A549 (cell line): Measurements from ENCODE around the gene LCNL1. TPM values are rescaled to one million over a fixed set of nuclear protein-coding genes. Genes with fewer than 3 reads are reported as not detected.

ENCODE experiments used
- BHLHE40 ChIP-seq: IDR thresholded peaks from 2 replicates; pipeline ENCODE4 v1.6.1; 2012; ENCODE audit warnings: low read depth, low read length, inconsistent platforms
- CBX8 ChIP-seq: fragments of 200-600 bp; sonication (generic); IDR thresholded peaks from 2 replicates; pipeline ENCODE4 v1.6.1; 2016
- CHD4 ChIP-seq: fragments of 200-600 bp; sonication (generic); IDR thresholded peaks from 2 replicates; pipeline ENCODE4 v1.6.1; 2016; ENCODE audit warnings: antibody characterized with exemption, mild to moderate bottlenecking, borderline replicate concordance
- EHF ChIP-seq: fragments of 250-450 bp; sonication (Bioruptor Pico); IDR thresholded peaks from 2 replicates; pipeline ENCODE4 v1.5.0; 2020; ENCODE audit warnings: mild to moderate bottlenecking
- FOXS1 ChIP-seq: fragments of 250-450 bp; sonication (Bioruptor Pico); IDR thresholded peaks from 2 replicates; pipeline ENCODE4 v1.5.0; 2020; ENCODE audit warnings: mild to moderate bottlenecking, moderate library complexity
- GATA3 ChIP-seq: IDR thresholded peaks from 2 replicates; pipeline ENCODE4 v1.6.1; 2012; ENCODE audit warnings: borderline replicate concordance
- HDAC2 ChIP-seq: fragments of 200-600 bp; sonication (generic); IDR thresholded peaks from 2 replicates; pipeline ENCODE4 v1.6.1; 2016
- HEYL ChIP-seq: fragments of 250-450 bp; sonication (Bioruptor Pico); IDR thresholded peaks from 2 replicates; pipeline ENCODE4 v1.8.0; 2021; ENCODE audit warnings: mild to moderate bottlenecking, moderate library complexity
- HOXB13 ChIP-seq: fragments of 250-450 bp; sonication (Bioruptor Pico); IDR thresholded peaks from 2 replicates; pipeline ENCODE4 v1.5.0; 2020; ENCODE audit warnings: low read depth, mild to moderate bottlenecking, moderate library complexity
- JUN ChIP-seq, 2 experiments: fragments of >200 bp; sonication (Bioruptor Twin); formaldehyde crosslinking; IDR thresholded peaks; 2 replicates in 1 of 2; 3 replicates in 1 of 2; pipeline ENCODE4 v1.6.1; 2016 to 2017
- MYC ChIP-seq: IDR thresholded peaks from 2 replicates; pipeline ENCODE4 v1.6.1; 2012; ENCODE audit warnings: mild to moderate bottlenecking, inconsistent platforms, low read length, improper control_type of control experiment, borderline replicate concordance
- POLR2AphosphoS2 ChIP-seq: conservative IDR thresholded peaks from 2 replicates; pipeline ENCODE4 v1.6.1; 2012; ENCODE audit warnings: low read length, improper control_type of control experiment, inconsistent platforms
- RAD21 ChIP-seq, 2 experiments: fragments of >200 bp in 1 of 2; sonication (Bioruptor Twin) in 1 of 2; formaldehyde crosslinking in 1 of 2; IDR thresholded peaks in 1 of 2; conservative IDR thresholded peaks in 1 of 2; 2 replicates in 1 of 2; 3 replicates in 1 of 2; pipeline ENCODE4 v1.6.1; 2012 to 2018; ENCODE audit warnings: inconsistent platforms in 1 of 2
- RCOR1 ChIP-seq: fragments of 150-350 bp; IDR thresholded peaks from 2 replicates; pipeline ENCODE4 v1.6.1; 2014; ENCODE audit warnings: antibody characterized with exemption, low read length, low read depth
- RFX5 ChIP-seq: fragments of 450-650 bp; IDR thresholded peaks from 2 replicates; pipeline ENCODE4 v1.7.1; 2014; ENCODE audit warnings: antibody characterized with exemption, mild to moderate bottlenecking, moderate library complexity
- RNF2 ChIP-seq: fragments of 200-600 bp; sonication (generic); IDR thresholded peaks from 2 replicates; pipeline ENCODE4 v1.6.1; 2016; ENCODE audit warnings: low read depth, mild to moderate bottlenecking, antibody characterized with exemption, moderate library complexity, borderline replicate concordance
- SMC3 ChIP-seq: fragments of >200 bp; sonication (Bioruptor Twin); formaldehyde crosslinking; IDR thresholded peaks from 3 replicates; pipeline ENCODE4 v1.6.1; 2018; ENCODE audit warnings: inconsistent platforms
- SREBF2 ChIP-seq: fragments of 450-650 bp; IDR thresholded peaks from 2 replicates; pipeline ENCODE4 v1.6.1; 2014; ENCODE audit warnings: mild to moderate bottlenecking, moderate library complexity
- TFCP2L1 ChIP-seq: fragments of 250-450 bp; sonication (Bioruptor Pico); IDR thresholded peaks from 2 replicates; pipeline ENCODE4 v1.5.0; 2021; ENCODE audit warnings: mild to moderate bottlenecking
- TP53 ChIP-seq: fragments of 250-450 bp; sonication (Bioruptor Pico); IDR thresholded peaks from 2 replicates; pipeline ENCODE4 v1.5.0; 2021; ENCODE audit warnings: mild to moderate bottlenecking, moderate library complexity
- ZC3H11A ChIP-seq: fragments of 450-650 bp; IDR thresholded peaks from 2 replicates; pipeline ENCODE4 v1.6.1; 2014; ENCODE audit warnings: antibody characterized with exemption, mild to moderate bottlenecking
- ZFP36 ChIP-seq: fragments of 450-650 bp; IDR thresholded peaks from 2 replicates; pipeline ENCODE4 v1.6.1; 2014; ENCODE audit warnings: borderline replicate concordance; ENCODE audit not compliant: partially characterized antibody
- ZSCAN20 ChIP-seq: fragments of 250-450 bp; sonication (Bioruptor Pico); IDR thresholded peaks from 2 replicates; pipeline ENCODE4 v1.8.0; 2022; ENCODE audit warnings: mild to moderate bottlenecking, moderate library complexity
- polyA plus RNA-seq, 4 experiments: library from polyadenylated mRNA; depleted of rRNA in 3 of 4; stranded (reverse); fragments of >200 nt; fragmentation: RNase III in 1 of 4; extraction: RNeasy Plus Mini Kit Qiagen cat#74134 plus additional on column Dnase treatment in 1 of 4; gene quantifications; 2 replicates in 3 of 4; 3 replicates in 1 of 4; pipeline ENCODE4 v1.2.3, GENCODE V29; 2011 to 2017
- TF ChIP-seq, protein P1 (sequence below): fragments of >200 bp; sonication (Bioruptor Twin); formaldehyde crosslinking; IDR thresholded peaks from 3 replicates; pipeline ENCODE4 v1.5.1; 2016
- TF ChIP-seq, protein P2 (sequence below): fragments of 450-650 bp; IDR thresholded peaks from 2 replicates; pipeline ENCODE4 v1.6.1; 2014; ENCODE audit warnings: antibody characterized with exemption

Gene LCNL1
- polyA plus RNA-seq, 2 of the 4 experiments (the other 2 are of a cell fraction) = 0.08 to 0.19 TPM

DNA sequence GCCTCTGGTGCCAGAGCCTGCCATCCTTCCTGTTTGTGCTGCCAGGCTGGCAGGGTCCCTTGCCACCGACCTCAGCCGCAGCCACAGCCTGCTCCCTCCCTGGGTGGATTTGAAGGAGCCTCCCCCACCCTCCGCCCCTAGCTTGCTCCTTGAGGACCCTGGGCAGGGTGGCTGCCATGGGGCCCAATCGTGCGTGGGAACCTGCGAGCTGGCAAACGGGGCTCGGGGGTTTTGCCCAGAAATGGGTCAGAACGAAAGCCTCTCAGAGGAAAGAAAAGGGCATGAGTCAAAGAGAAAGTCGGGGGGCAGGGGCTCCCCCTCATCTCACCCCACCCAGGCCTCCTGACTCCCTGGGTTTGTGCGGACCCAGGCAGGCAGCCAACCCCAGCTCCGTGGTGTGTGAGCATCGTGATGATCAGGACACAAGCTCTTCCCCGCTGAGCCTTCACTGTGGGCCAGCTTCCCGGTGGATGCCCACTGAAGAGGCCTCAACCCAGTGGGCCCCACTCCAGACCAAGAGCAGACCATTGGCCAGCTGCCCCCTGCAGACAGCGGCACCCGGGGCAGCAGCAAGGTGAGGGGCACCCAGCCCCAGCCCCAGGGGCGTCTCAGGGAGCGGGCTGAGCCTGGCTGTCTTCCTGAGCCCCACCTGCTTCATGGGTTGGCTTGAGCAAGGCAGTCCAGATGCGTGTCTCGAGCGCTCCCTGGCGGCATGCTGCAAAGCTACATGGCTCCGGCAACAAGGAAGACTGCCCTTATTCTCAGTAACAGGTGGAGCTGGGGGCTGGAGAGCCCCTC is 52.1 kb downstream of the LCNL1 start (continued):
- TF ChIP-seq, protein P1, sequence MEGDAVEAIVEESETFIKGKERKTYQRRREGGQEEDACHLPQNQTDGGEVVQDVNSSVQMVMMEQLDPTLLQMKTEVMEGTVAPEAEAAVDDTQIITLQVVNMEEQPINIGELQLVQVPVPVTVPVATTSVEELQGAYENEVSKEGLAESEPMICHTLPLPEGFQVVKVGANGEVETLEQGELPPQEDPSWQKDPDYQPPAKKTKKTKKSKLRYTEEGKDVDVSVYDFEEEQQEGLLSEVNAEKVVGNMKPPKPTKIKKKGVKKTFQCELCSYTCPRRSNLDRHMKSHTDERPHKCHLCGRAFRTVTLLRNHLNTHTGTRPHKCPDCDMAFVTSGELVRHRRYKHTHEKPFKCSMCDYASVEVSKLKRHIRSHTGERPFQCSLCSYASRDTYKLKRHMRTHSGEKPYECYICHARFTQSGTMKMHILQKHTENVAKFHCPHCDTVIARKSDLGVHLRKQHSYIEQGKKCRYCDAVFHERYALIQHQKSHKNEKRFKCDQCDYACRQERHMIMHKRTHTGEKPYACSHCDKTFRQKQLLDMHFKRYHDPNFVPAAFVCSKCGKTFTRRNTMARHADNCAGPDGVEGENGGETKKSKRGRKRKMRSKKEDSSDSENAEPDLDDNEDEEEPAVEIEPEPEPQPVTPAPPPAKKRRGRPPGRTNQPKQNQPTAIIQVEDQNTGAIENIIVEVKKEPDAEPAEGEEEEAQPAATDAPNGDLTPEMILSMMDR = peak; percentile 86
- TF ChIP-seq RAD21 (conservative IDR thresholded peaks at IDR 0.05 in 1 of 2, IDR thresholded peaks at IDR 0.05 in 1 of 2) (peak; percentile 82 to 92), RCOR1 (no peak), RFX5 (no peak), HEYL (CRISPR knock-in tag) (no peak), TFCP2L1 (no peak), HOXB13 (CRISPR knock-in tag) (no peak), SMC3 (peak; percentile 83), TP53 (no peak), ZC3H11A (no peak), RNF2 (no peak), HDAC2 (no peak), POLR2AphosphoS2 (no peak), FOXS1 (no peak), EHF (no peak), ZSCAN20 (no peak), CHD4 (no peak), CBX8 (no peak), MYC (no peak), ZFP36 (no peak), BHLHE40 (no peak), GATA3 (no peak), JUN (IDR thresholded peaks at IDR 0.05) (peak in 1 of 2 experiments; percentile 28; a peak in 1 of 5 replicates), SREBF2 (no peak)
- TF ChIP-seq, protein P2, sequence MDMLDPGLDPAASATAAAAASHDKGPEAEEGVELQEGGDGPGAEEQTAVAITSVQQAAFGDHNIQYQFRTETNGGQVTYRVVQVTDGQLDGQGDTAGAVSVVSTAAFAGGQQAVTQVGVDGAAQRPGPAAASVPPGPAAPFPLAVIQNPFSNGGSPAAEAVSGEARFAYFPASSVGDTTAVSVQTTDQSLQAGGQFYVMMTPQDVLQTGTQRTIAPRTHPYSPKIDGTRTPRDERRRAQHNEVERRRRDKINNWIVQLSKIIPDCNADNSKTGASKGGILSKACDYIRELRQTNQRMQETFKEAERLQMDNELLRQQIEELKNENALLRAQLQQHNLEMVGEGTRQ = no peak

Other genes with a start within 250 kb of the LCNL1 start
Only the 30 nearest of the 38 such genes appear.
- 0.10 and 0.24 TPM in 2 replicates for gene LCN15, start 218.5 kb upstream of the LCNL1 start, polyA plus RNA-seq (2011; rRNA removed)
- gene LCN15, start 218.5 kb upstream of the LCNL1 start, polyA plus RNA-seq (2017; fragmentation: RNase III; extraction: RNeasy Plus Mini Kit Qiagen cat#74134 plus additional on column Dnase treatment) = 0.07 to 0.09 TPM in 2 of 3 replicates, not detected in the other
- gene TMEM141, start 191.6 kb upstream of the LCNL1 start, polyA plus RNA-seq (2011; rRNA removed) = 64.5 and 78.0 TPM in 2 replicates
- gene TMEM141, start 191.6 kb upstream of the LCNL1 start, polyA plus RNA-seq (2017; fragmentation: RNase III; extraction: RNeasy Plus Mini Kit Qiagen cat#74134 plus additional on column Dnase treatment) = 69.9 to 71.0 TPM (median 70.7 TPM) in 3 replicates
- gene CCDC183, start 186.7 kb upstream of the LCNL1 start, polyA plus RNA-seq (2011; rRNA removed) = 1.4 and 1.6 TPM in 2 replicates
- 0.58 to 1.1 TPM (median 0.90 TPM) in 3 replicates for gene CCDC183, start 186.7 kb upstream of the LCNL1 start, polyA plus RNA-seq (2017; fragmentation: RNase III; extraction: RNeasy Plus Mini Kit Qiagen cat#74134 plus additional on column Dnase treatment)
- 46.8 and 53.5 TPM in 2 replicates for gene RABL6, start 175.0 kb upstream of the LCNL1 start, polyA plus RNA-seq (2011; rRNA removed)
- gene RABL6, start 175.0 kb upstream of the LCNL1 start, polyA plus RNA-seq (2017; fragmentation: RNase III; extraction: RNeasy Plus Mini Kit Qiagen cat#74134 plus additional on column Dnase treatment) = 70.3 to 72.2 TPM (median 71.4 TPM) in 3 replicates
- gene AJM1, start 140.5 kb upstream of the LCNL1 start, polyA plus RNA-seq (2011; rRNA removed) = 0.75 and 0.76 TPM in 2 replicates
- 3.0 to 3.6 TPM (median 3.2 TPM) in 3 replicates for gene AJM1, start 140.5 kb upstream of the LCNL1 start, polyA plus RNA-seq (2017; fragmentation: RNase III; extraction: RNeasy Plus Mini Kit Qiagen cat#74134 plus additional on column Dnase treatment)
- 104 and 123 TPM in 2 replicates for gene PHPT1, start 133.6 kb upstream of the LCNL1 start, polyA plus RNA-seq (2011; rRNA removed)
- gene PHPT1, start 133.6 kb upstream of the LCNL1 start, polyA plus RNA-seq (2017; fragmentation: RNase III; extraction: RNeasy Plus Mini Kit Qiagen cat#74134 plus additional on column Dnase treatment) = 234 to 261 TPM (median 239 TPM) in 3 replicates
- 1.3 and 1.5 TPM in 2 replicates for gene MAMDC4, start 130.6 kb upstream of the LCNL1 start, polyA plus RNA-seq (2011; rRNA removed)
- gene MAMDC4, start 130.6 kb upstream of the LCNL1 start, polyA plus RNA-seq (2017; fragmentation: RNase III; extraction: RNeasy Plus Mini Kit Qiagen cat#74134 plus additional on column Dnase treatment) = 7.3 to 9.1 TPM (median 7.6 TPM) in 3 replicates
- 284 and 464 TPM in 2 replicates for gene EDF1, start 116.7 kb upstream of the LCNL1 start, polyA plus RNA-seq (2011; rRNA removed)
- 472 to 560 TPM (median 477 TPM) in 3 replicates for gene EDF1, start 116.7 kb upstream of the LCNL1 start, polyA plus RNA-seq (2017; fragmentation: RNase III; extraction: RNeasy Plus Mini Kit Qiagen cat#74134 plus additional on column Dnase treatment)
- 23.8 and 24.5 TPM in 2 replicates for gene TRAF2, start 96.5 kb upstream of the LCNL1 start, polyA plus RNA-seq (2011; rRNA removed)
- 36.4 to 49.4 TPM (median 39.5 TPM) in 3 replicates for gene TRAF2, start 96.5 kb upstream of the LCNL1 start, polyA plus RNA-seq (2017; fragmentation: RNase III; extraction: RNeasy Plus Mini Kit Qiagen cat#74134 plus additional on column Dnase treatment)
- 37.3 and 37.5 TPM in 2 replicates for gene FBXW5, start 38.3 kb upstream of the LCNL1 start, polyA plus RNA-seq (2011; rRNA removed)
- gene FBXW5, start 38.3 kb upstream of the LCNL1 start, polyA plus RNA-seq (2017; fragmentation: RNase III; extraction: RNeasy Plus Mini Kit Qiagen cat#74134 plus additional on column Dnase treatment) = 59.3 to 61.4 TPM (median 59.5 TPM) in 3 replicates
- gene C8G, start 37.8 kb upstream of the LCNL1 start, polyA plus RNA-seq (2011; rRNA removed) = 0.41 and 0.45 TPM in 2 replicates
- gene C8G, start 37.8 kb upstream of the LCNL1 start, polyA plus RNA-seq (2017; fragmentation: RNase III; extraction: RNeasy Plus Mini Kit Qiagen cat#74134 plus additional on column Dnase treatment) = 1.1 to 1.3 TPM (median 1.1 TPM) in 3 replicates
- gene LCN12, start 30.7 kb upstream of the LCNL1 start, polyA plus RNA-seq (2011; rRNA removed) = 0.74 and 1.8 TPM in 2 replicates
- gene LCN12, start 30.7 kb upstream of the LCNL1 start, polyA plus RNA-seq (2017; fragmentation: RNase III; extraction: RNeasy Plus Mini Kit Qiagen cat#74134 plus additional on column Dnase treatment) = 2.8 to 3.6 TPM (median 3.0 TPM) in 3 replicates
- 0.31 and 0.33 TPM in 2 replicates for gene PTGDS, start 5.5 kb upstream of the LCNL1 start, polyA plus RNA-seq (2011; rRNA removed)
- gene PTGDS, start 5.5 kb upstream of the LCNL1 start, polyA plus RNA-seq (2017; fragmentation: RNase III; extraction: RNeasy Plus Mini Kit Qiagen cat#74134 plus additional on column Dnase treatment) = 0.18 to 0.34 TPM (median 0.26 TPM) in 3 replicates
- 12.6 and 15.6 TPM in 2 replicates for gene PAXX, start 9.4 kb downstream of the LCNL1 start, polyA plus RNA-seq (2011; rRNA removed)
- gene PAXX, start 9.4 kb downstream of the LCNL1 start, polyA plus RNA-seq (2017; fragmentation: RNase III; extraction: RNeasy Plus Mini Kit Qiagen cat#74134 plus additional on column Dnase treatment) = 50.7 to 57.0 TPM (median 53.2 TPM) in 3 replicates
- gene CLIC3, start 13.6 kb downstream of the LCNL1 start, polyA plus RNA-seq (2011; rRNA removed) = 0.33 and 0.61 TPM in 2 replicates
- gene CLIC3, start 13.6 kb downstream of the LCNL1 start, polyA plus RNA-seq (2017; fragmentation: RNase III; extraction: RNeasy Plus Mini Kit Qiagen cat#74134 plus additional on column Dnase treatment) = 5.1 to 6.6 TPM (median 6.4 TPM) in 3 replicates
- 8.3 and 10.1 TPM in 2 replicates for gene ABCA2, start 45.2 kb downstream of the LCNL1 start, polyA plus RNA-seq (2011; rRNA removed)
- gene ABCA2, start 45.2 kb downstream of the LCNL1 start, polyA plus RNA-seq (2017; fragmentation: RNase III; extraction: RNeasy Plus Mini Kit Qiagen cat#74134 plus additional on column Dnase treatment) = 23.0 to 25.6 TPM (median 24.7 TPM) in 3 replicates
- not detected in 2 replicates for gene FUT7, start 49.1 kb downstream of the LCNL1 start, polyA plus RNA-seq (2011; rRNA removed)
- 0.07 TPM in 1 of 3 replicates, not detected in the others for gene FUT7, start 49.1 kb downstream of the LCNL1 start, polyA plus RNA-seq (2017; fragmentation: RNase III; extraction: RNeasy Plus Mini Kit Qiagen cat#74134 plus additional on column Dnase treatment)
- 12.7 and 13.0 TPM in 2 replicates for gene NPDC1, start 63.2 kb downstream of the LCNL1 start, polyA plus RNA-seq (2011; rRNA removed)
- gene NPDC1, start 63.2 kb downstream of the LCNL1 start, polyA plus RNA-seq (2017; fragmentation: RNase III; extraction: RNeasy Plus Mini Kit Qiagen cat#74134 plus additional on column Dnase treatment) = 33.2 to 40.6 TPM (median 40.2 TPM) in 3 replicates
- gene ENTPD2, start 71.1 kb downstream of the LCNL1 start, polyA plus RNA-seq (2011; rRNA removed) = 0.75 and 2.3 TPM in 2 replicates
- 0.71 to 1.2 TPM (median 1.1 TPM) in 3 replicates for gene ENTPD2, start 71.1 kb downstream of the LCNL1 start, polyA plus RNA-seq (2017; fragmentation: RNase III; extraction: RNeasy Plus Mini Kit Qiagen cat#74134 plus additional on column Dnase treatment)
- gene SAPCD2, start 87.6 kb downstream of the LCNL1 start, polyA plus RNA-seq (2011; rRNA removed) = 6.5 and 6.9 TPM in 2 replicates
- gene SAPCD2, start 87.6 kb downstream of the LCNL1 start, polyA plus RNA-seq (2017; fragmentation: RNase III; extraction: RNeasy Plus Mini Kit Qiagen cat#74134 plus additional on column Dnase treatment) = 13.1 to 16.4 TPM (median 14.6 TPM) in 3 replicates
- gene UAP1L1, start 94.5 kb downstream of the LCNL1 start, polyA plus RNA-seq (2011; rRNA removed) = 1.2 and 1.9 TPM in 2 replicates
- 4.8 to 7.8 TPM (median 6.0 TPM) in 3 replicates for gene UAP1L1, start 94.5 kb downstream of the LCNL1 start, polyA plus RNA-seq (2017; fragmentation: RNase III; extraction: RNeasy Plus Mini Kit Qiagen cat#74134 plus additional on column Dnase treatment)
- gene MAN1B1, start 104.0 kb downstream of the LCNL1 start, polyA plus RNA-seq (2011; rRNA removed) = 31.7 and 47.8 TPM in 2 replicates
- 45.1 to 48.6 TPM (median 47.0 TPM) in 3 replicates for gene MAN1B1, start 104.0 kb downstream of the LCNL1 start, polyA plus RNA-seq (2017; fragmentation: RNase III; extraction: RNeasy Plus Mini Kit Qiagen cat#74134 plus additional on column Dnase treatment)
- 27.6 and 36.0 TPM in 2 replicates for gene DPP7, start 131.7 kb downstream of the LCNL1 start, polyA plus RNA-seq (2011; rRNA removed)
- 61.3 to 71.8 TPM (median 68.5 TPM) in 3 replicates for gene DPP7, start 131.7 kb downstream of the LCNL1 start, polyA plus RNA-seq (2017; fragmentation: RNase III; extraction: RNeasy Plus Mini Kit Qiagen cat#74134 plus additional on column Dnase treatment)
- gene GRIN1, start 156.2 kb downstream of the LCNL1 start, polyA plus RNA-seq (2011; rRNA removed) = 0.11 and 0.13 TPM in 2 replicates
- gene GRIN1, start 156.2 kb downstream of the LCNL1 start, polyA plus RNA-seq (2017; fragmentation: RNase III; extraction: RNeasy Plus Mini Kit Qiagen cat#74134 plus additional on column Dnase treatment) = 0.30 to 0.51 TPM (median 0.45 TPM) in 3 replicates
- 0.08 and 0.09 TPM in 2 replicates for gene LRRC26, start 187.1 kb downstream of the LCNL1 start, polyA plus RNA-seq (2011; rRNA removed)
- 0.80 to 1.2 TPM (median 1.0 TPM) in 3 replicates for gene LRRC26, start 187.1 kb downstream of the LCNL1 start, polyA plus RNA-seq (2017; fragmentation: RNase III; extraction: RNeasy Plus Mini Kit Qiagen cat#74134 plus additional on column Dnase treatment)
- not detected in 2 replicates for gene TMEM210, start 189.1 kb downstream of the LCNL1 start, polyA plus RNA-seq (2011; rRNA removed)
- not detected in 3 replicates for gene TMEM210, start 189.1 kb downstream of the LCNL1 start, polyA plus RNA-seq (2017; fragmentation: RNase III; extraction: RNeasy Plus Mini Kit Qiagen cat#74134 plus additional on column Dnase treatment)
- gene ANAPC2, start 205.6 kb downstream of the LCNL1 start, polyA plus RNA-seq (2011; rRNA removed) = 17.5 and 22.3 TPM in 2 replicates
- gene ANAPC2, start 205.6 kb downstream of the LCNL1 start, polyA plus RNA-seq (2017; fragmentation: RNase III; extraction: RNeasy Plus Mini Kit Qiagen cat#74134 plus additional on column Dnase treatment) = 35.4 to 40.7 TPM (median 39.9 TPM) in 3 replicates
- gene SSNA1, start 205.7 kb downstream of the LCNL1 start, polyA plus RNA-seq (2011; rRNA removed) = 52.6 and 54.1 TPM in 2 replicates
- 89.2 to 102 TPM (median 102 TPM) in 3 replicates for gene SSNA1, start 205.7 kb downstream of the LCNL1 start, polyA plus RNA-seq (2017; fragmentation: RNase III; extraction: RNeasy Plus Mini Kit Qiagen cat#74134 plus additional on column Dnase treatment)
- 2.1 and 2.4 TPM in 2 replicates for gene TPRN, start 217.7 kb downstream of the LCNL1 start, polyA plus RNA-seq (2011; rRNA removed)
- gene TPRN, start 217.7 kb downstream of the LCNL1 start, polyA plus RNA-seq (2017; fragmentation: RNase III; extraction: RNeasy Plus Mini Kit Qiagen cat#74134 plus additional on column Dnase treatment) = 5.3 to 6.5 TPM (median 6.3 TPM) in 3 replicates
- 47.3 and 51.8 TPM in 2 replicates for gene TMEM203, start 222.7 kb downstream of the LCNL1 start, polyA plus RNA-seq (2011; rRNA removed)
- 29.2 to 31.0 TPM (median 31.0 TPM) in 3 replicates for gene TMEM203, start 222.7 kb downstream of the LCNL1 start, polyA plus RNA-seq (2017; fragmentation: RNase III; extraction: RNeasy Plus Mini Kit Qiagen cat#74134 plus additional on column Dnase treatment)